ENCODE results near the gene ANGPTL2.
A peak's percentile ranks its signal among the peaks of the same experiment; 100 is the strongest.

The ANGPTL2 gene

DNA sequence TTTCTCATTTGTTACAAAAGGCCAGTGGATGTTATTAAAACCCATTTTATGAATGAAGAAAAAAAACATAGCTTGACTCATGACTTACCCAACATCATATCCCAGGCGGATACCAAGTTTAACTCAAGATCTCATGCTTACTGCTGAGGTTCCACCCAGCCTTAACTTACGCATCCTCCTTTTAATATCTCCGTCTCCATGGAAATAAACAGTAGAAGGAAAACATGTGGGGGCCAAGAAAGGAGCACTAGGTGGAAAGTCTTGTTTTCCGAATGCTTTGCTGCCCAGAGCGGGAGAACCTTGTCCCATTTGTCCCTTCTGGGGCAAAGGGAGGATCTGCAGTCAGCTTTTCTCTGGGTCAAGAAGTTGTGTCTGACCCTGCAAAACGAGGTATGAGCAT lies 44.1 kb downstream of the ANGPTL2 start:
- TF ChIP-seq, protein P1, sequence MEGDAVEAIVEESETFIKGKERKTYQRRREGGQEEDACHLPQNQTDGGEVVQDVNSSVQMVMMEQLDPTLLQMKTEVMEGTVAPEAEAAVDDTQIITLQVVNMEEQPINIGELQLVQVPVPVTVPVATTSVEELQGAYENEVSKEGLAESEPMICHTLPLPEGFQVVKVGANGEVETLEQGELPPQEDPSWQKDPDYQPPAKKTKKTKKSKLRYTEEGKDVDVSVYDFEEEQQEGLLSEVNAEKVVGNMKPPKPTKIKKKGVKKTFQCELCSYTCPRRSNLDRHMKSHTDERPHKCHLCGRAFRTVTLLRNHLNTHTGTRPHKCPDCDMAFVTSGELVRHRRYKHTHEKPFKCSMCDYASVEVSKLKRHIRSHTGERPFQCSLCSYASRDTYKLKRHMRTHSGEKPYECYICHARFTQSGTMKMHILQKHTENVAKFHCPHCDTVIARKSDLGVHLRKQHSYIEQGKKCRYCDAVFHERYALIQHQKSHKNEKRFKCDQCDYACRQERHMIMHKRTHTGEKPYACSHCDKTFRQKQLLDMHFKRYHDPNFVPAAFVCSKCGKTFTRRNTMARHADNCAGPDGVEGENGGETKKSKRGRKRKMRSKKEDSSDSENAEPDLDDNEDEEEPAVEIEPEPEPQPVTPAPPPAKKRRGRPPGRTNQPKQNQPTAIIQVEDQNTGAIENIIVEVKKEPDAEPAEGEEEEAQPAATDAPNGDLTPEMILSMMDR (IDR thresholded peaks at IDR 0.05; ENCODE audit: low read depth, low read length): no peak
- H3K4me3 ChIP-seq (replicated peaks in 1 of 2; ENCODE audit: low read depth in 2 of 2, low read length in 2 of 2): no peak overlapping the region
- peak in 1 of 2 donors; percentile 13 for DNase-seq (ENCODE audit: low read depth in 2 of 2)

DNA sequence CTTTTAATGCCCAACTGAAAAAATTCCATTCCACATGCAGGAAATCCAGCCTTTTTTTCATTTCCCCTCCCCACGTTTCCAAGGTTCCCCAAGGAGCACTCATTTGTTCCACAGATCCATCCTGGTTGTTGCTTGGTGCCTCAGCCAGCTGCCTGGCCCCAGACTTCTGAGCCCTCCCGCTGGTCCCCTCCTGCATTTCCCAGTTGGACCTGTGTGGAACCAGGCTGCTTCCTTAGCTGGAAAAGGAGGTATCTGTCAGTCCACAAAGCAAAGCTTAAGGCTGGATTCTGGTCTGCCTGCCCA lies 44.8 kb downstream of the ANGPTL2 start:
- TF ChIP-seq, protein P1 (IDR thresholded peaks at IDR 0.05; ENCODE audit: low read depth, low read length): no peak
- no peak for DNase-seq (ENCODE audit: low read depth in 2 of 2)
- no peak overlapping the region for H3K4me3 ChIP-seq (replicated peaks in 1 of 2; ENCODE audit: low read depth in 2 of 2, low read length in 2 of 2)

DNA sequence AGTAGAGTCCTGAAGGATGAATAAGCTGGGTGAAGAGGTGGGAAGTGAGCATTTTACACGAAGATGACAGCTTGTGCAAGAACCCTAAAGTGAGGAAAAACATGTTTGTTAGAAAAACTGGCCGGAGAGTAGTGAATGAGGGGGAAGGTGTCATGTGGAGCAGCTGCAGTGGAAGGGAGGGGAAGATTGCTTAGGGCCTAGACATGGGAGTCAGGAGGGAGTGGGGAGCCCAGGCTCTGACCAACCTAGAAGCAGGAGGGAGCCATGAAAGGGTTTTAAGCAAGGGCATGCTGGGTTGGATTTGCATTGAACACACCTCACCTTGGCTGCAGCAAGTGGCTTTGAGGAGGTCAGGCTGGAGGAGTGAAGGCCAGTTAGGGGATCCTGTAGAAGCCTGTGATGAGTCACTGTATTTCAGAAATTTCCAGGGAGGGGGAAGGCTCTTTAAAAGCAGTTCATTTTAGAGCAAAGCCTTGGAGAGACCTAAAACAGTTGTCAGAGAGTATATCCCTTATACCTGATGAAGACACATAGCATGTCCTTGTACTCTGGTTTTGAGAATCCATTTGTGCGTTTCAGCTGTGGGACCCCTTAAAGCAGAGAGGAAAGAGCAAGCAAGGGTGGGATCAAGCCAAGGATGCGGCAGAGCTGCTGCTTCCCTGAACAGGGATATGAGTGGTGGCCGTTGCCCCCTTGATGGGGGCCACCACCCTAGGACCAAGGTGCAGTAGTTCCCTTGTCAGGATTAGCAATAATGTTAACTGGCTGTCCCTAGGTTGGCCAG lies 45.4 kb downstream of the ANGPTL2 start:
- TF ChIP-seq, protein P1 (IDR thresholded peaks at IDR 0.05; ENCODE audit: low read depth, low read length): no peak
- no peak overlapping the region for H3K4me3 ChIP-seq (replicated peaks in 1 of 2; ENCODE audit: low read depth in 2 of 2, low read length in 2 of 2)
- no peak for DNase-seq (ENCODE audit: low read depth in 2 of 2)

DNA sequence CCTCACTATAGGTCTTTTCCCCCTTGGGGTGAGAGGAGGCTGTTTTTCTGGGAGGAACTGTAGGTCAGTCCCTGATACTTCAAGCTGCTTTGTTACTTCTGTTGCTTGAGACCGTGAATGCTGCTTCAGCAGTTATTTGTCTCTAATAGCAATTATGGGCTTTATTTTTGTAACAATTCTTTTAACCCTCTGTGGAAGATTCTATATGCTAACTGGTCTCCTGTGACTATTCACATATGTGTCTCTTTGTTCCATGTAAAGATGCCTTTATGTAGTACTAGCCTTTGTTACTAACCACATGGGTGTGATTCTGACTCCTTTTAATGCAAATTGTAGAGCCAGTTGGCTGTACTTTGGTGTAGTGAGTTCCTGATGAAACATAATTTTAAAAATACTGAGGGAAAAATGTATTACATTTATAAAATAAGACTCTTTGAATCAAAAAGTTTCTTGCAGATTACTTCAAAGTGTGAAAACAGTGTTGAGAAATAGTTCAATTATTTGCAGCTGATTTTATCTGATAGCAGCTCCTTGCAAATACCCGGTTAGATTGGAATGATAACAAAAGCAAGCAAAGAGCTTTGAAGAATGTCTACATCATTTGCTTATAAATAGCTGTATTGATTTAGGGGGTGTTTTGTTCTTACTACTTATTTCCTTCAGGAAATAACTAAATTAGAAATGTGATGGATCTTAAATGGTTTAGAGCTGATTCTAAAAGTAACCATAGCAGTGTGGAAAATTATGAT lies 46.6 kb downstream of the ANGPTL2 start:
- no peak for DNase-seq (ENCODE audit: low read depth in 2 of 2)
- no peak overlapping the region for H3K4me3 ChIP-seq (replicated peaks in 1 of 2; ENCODE audit: low read depth in 2 of 2, low read length in 2 of 2)
- TF ChIP-seq, protein P1 (IDR thresholded peaks at IDR 0.05; ENCODE audit: low read depth, low read length): no peak

DNA sequence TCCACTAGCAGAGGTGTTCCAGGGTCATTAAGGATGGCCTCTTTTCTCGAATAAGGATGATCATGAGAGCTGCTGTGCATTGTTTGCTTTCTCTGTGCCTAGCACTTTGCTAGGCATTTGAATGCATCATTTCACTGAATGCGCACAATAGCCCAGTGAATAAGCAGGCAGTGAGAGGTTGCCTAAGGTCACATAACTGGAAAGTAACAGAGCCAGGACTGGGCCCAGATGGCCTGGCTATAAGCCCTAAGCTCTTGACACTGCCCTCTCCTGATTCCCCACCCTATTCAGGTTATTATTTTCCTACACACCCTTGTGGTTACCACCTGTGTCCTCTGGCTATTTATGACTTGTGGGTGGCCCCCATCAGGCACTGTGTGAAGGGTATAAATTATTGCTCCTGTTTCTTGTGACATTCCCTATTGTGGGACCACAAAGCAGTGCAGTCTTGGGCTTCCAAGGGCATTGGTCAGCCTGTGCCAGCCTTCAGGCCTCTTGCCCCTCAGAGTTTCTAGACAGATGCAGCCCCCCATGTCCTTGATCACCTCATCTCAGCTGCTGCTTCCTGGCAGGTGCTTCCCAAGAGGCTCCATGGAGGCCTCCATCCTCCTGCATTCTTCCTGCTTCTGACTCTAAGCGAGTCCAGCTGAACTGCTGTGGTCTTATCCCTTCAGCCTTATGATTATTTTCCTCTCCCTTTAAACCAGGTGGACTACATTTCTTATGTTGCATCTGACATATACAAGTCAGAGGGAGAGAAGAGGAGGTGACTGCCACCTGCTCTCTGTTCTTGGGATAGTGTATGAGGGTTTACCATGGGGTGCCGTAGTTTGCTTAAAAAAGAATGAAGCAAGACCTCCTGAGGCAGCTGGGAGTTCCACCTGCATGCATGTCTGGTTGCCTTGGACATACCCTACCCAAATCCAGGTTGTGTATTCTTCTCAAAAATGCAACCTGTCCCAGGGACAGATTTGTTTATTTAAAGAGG lies 47.6 kb downstream of the ANGPTL2 start:
- no peak for DNase-seq (ENCODE audit: low read depth in 2 of 2)
- TF ChIP-seq, protein P1 (IDR thresholded peaks at IDR 0.05; ENCODE audit: low read depth, low read length): no peak

DNA sequence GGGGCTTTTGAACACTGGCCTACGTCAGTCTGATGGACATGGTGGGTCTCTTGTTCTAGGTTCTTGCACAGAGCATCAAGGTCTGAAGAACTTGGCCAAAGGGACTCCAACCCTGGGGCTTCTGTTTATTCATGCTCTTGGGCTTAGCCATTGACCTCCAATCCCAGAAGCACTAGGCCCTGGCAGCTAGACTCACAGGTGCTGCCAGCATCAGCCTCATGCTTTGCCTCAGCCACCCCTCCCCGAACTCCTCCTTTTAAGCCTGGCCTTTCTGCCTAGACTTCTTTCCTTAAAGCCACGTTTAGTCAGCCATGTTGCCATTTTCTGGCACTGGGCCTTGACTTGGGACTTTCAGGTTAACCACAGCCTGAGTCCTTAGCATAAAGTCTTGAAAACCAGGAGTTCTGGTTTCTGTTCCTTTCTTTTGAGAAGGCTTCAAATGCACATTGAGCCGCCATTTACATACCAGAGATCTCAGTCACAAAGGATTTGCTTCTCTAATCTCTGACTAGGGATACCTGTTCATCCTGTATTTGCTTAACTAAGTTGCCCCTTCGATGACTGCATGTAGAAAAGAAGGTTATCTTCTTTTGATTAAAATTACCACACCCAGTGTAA lies 54.7 kb downstream of the ANGPTL2 start:
- no peak for DNase-seq (ENCODE audit: low read depth in 2 of 2)
- no peak overlapping the region for H3K4me3 ChIP-seq (replicated peaks in 1 of 2; ENCODE audit: low read depth in 2 of 2, low read length in 2 of 2)
- TF ChIP-seq, protein P1 (IDR thresholded peaks at IDR 0.05; ENCODE audit: low read depth, low read length): no peak

More for the DNA sequence above, 47.6 kb downstream of the ANGPTL2 start:
- no peak overlapping the region for H3K4me3 ChIP-seq (replicated peaks in 1 of 2; ENCODE audit: low read depth in 2 of 2, low read length in 2 of 2)

Data from cardiac fibroblast (primary cell).